Subcutaneous abdominal adipose tissue (tissue), 5 donors: ENCODE data around the gene HEPN1.

ENCODE experiments used
- H3K27ac ChIP-seq: one replicate; pipeline ENCODE4 v1.7.0; 2013; ENCODE audit warnings: low read depth, mild to moderate bottlenecking, inconsistent platforms, low read length, moderate library complexity
- H3K27me3 ChIP-seq, 5 donors: one replicate each; pipeline ENCODE4 v1.7.0; 2013; ENCODE audit warnings: low read length in 5 of 5, inconsistent platforms in 1 of 5; ENCODE audit not compliant: control insufficient read depth in 5 of 5, insufficient read depth in 4 of 5
- H3K36me3 ChIP-seq, 5 donors: one replicate each; pipeline ENCODE4 v1.7.0; 2013; ENCODE audit warnings: low read length in 5 of 5; ENCODE audit not compliant: control insufficient read depth in 5 of 5, insufficient read depth in 5 of 5
- H3K4me1 ChIP-seq, 5 donors: one replicate each; pipeline ENCODE4 v1.7.0; 2013; ENCODE audit warnings: low read length in 5 of 5, mild to moderate bottlenecking in 3 of 5, moderate library complexity in 1 of 5; ENCODE audit not compliant: control insufficient read depth in 5 of 5, insufficient read depth in 5 of 5
- H3K4me3 ChIP-seq, 5 donors: one replicate each; pipeline ENCODE4 v1.7.0; 2013; ENCODE audit warnings: low read length in 5 of 5, low read depth in 1 of 5
- H3K9ac ChIP-seq, 5 donors: one replicate each; pipeline ENCODE4 v1.7.0; 2013; ENCODE audit warnings: low read length in 5 of 5, mild to moderate bottlenecking in 4 of 5, moderate library complexity in 3 of 5
- H3K9me3 ChIP-seq, 5 donors: one replicate each; pipeline ENCODE4 v1.7.0; 2013; ENCODE audit warnings: low read length in 5 of 5; ENCODE audit not compliant: control insufficient read depth in 5 of 5
- donor health status: healthy.
- donor health status: healthy.
- donor health status: healthy.
- donor health status: healthy.
- donor health status: healthy.

Gene HEPN1

GRCh38 chr11:124897674-124898262 lies 21.3 kb upstream of the HEPN1 start, which contains the start of gene ROBO4:
TSS of gene ROBO4 (minus strand) at chr11:124897865. CDS start at chr11:124897795, 70 bp downstream.
- peaks cover 0 to 23% (median 15%) of the 10 kb centered on the region in 5 donors for H3K36me3 ChIP-seq
- H3K27ac ChIP-seq: peak within 1 kb of the TSS; percentile 91
- H3K9ac ChIP-seq: peak within 1 kb of the TSS; percentile 38 to 95 (median 67)
- peaks cover 33 to 90% (median 68%) of the 10 kb centered on the region in 5 donors for H3K4me1 ChIP-seq
- peak within 1 kb of the TSS; percentile 22 to 85 (median 76) for H3K4me3 ChIP-seq
- no peaks in the 10 kb centered on the region for H3K27me3 ChIP-seq
- H3K9me3 ChIP-seq: no peaks in the 10 kb centered on the region

GRCh38 chr11:124898263-124898680 lies 20.8 kb upstream of the HEPN1 start:
- peaks cover 0 to 20% (median 12%) of the 10 kb centered on the region in 5 donors for H3K36me3 ChIP-seq
- H3K9me3 ChIP-seq: no peaks in the 10 kb centered on the region
- no peaks in the 10 kb centered on the region for H3K27me3 ChIP-seq
- peak overlapping the region; percentile 91 for H3K27ac ChIP-seq
- peak overlapping the region; percentile 38 to 95 (median 60) for H3K9ac ChIP-seq
- H3K4me3 ChIP-seq: peak overlapping the region in 3 of 5 donors; percentile 74 to 85 (median 79)
- H3K4me1 ChIP-seq: peaks cover 28 to 85% (median 63%) of the 10 kb centered on the region in 5 donors

DNA sequence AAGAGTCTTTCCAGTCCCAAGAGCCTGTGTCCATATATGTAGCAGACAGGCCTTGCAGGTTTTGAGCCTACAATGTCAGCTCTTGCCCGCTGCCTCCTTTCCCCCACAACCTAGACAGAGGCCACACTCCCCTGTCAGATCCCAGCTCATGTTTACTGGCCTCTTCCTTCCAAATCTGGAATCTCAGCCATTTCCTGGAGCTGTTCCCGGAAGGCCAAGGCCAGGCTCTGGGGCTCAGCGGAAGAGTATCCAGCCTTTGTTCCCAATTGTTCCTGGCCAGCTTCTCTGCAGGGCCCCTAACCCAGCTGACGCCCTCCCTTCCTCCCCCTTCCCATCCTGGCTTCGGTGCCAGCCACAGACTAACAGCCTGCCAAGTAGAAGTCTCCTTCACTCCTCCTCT lies 20.3 kb upstream of the HEPN1 start:
- Histone ChIP-seq H3K27ac (peak overlapping the region; percentile 91), H3K36me3 (peaks cover 0 to 16% (median 8%) of the 10 kb centered on the region in 5 donors), H3K27me3 (no peaks in the 10 kb centered on the region), H3K9me3 (no peaks in the 10 kb centered on the region), H3K4me3 (peak overlapping the region in 2 of 5 donors; percentile 2 to 85), H3K4me1 (peaks cover 24 to 81% (median 59%) of the 10 kb centered on the region in 5 donors), H3K9ac (peak overlapping the region in 3 of 5 donors; percentile 5 to 95 (median 54))

GRCh38 chr11:124899383-124900145 lies 19.5 kb upstream of the HEPN1 start:
- Histone ChIP-seq H3K4me1 (peaks cover 22 to 72% (median 50%) of the 10 kb centered on the region in 5 donors), H3K27ac (peak overlapping the region; percentile 91), H3K36me3 (peaks cover 0 to 9% (median 3%) of the 10 kb centered on the region in 5 donors), H3K9ac (peak overlapping the region; percentile 1 to 54 (median 34)), H3K9me3 (no peaks in the 10 kb centered on the region), H3K4me3 (no peak overlapping the region), H3K27me3 (no peaks in the 10 kb centered on the region)

DNA sequence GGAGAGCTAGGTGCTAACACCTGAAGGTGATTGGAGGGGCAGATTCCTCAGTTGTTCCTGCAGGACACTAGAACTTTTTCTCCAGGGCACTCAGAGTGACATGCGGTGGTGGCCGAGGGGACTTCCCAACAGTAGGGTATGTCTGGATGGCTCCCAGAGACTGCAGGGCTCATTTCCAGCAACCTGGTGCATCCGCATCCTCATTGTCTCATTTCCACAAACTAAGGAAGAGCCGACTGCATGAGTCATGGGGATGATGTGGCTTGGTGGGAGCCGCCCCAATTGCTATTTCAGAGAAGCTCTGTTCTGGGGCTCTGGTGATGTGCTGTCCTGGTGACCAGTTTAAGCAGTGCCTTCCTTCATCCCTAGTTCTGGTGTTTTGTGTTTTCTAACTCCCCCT lies 18.6 kb upstream of the HEPN1 start:
- peak overlapping the region in 2 of 5 donors; percentile 48 to 67 for H3K9ac ChIP-seq
- H3K4me3 ChIP-seq: peak overlapping the region in 1 of 5 donors; percentile 19
- no peaks in the 10 kb centered on the region for H3K9me3 ChIP-seq
- H3K27me3 ChIP-seq: no peaks in the 10 kb centered on the region
- peak overlapping the region; percentile 91 for H3K27ac ChIP-seq
- peaks cover 0 to 8% (median 0%) of the 10 kb centered on the region in 5 donors for H3K36me3 ChIP-seq
- peaks cover 18 to 63% (median 41%) of the 10 kb centered on the region in 5 donors for H3K4me1 ChIP-seq

DNA sequence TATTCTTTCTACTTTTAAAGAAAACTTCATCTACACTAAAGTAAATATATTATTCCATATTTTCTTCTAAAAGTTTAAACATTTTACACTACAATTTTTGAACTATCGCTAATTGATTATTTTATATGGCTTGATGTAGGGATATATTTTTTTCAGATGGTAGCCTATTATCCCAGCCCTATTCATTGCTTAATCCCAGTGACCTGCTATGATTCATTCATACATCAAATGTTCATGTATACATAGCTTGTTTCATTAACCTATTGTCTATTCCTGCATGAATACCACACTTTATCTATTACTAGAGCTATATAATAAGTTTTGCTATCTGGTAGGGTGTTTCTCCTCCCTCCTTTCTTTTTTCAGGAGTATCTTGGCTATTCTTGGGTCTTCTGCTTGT lies 16.4 kb upstream of the HEPN1 start:
- no peak overlapping the region for H3K9ac ChIP-seq
- no peak overlapping the region for H3K4me3 ChIP-seq
- H3K27me3 ChIP-seq: no peaks in the 10 kb centered on the region
- H3K4me1 ChIP-seq: peaks cover 14 to 42% (median 21%) of the 10 kb centered on the region in 5 donors
- no peaks in the 10 kb centered on the region for H3K36me3 ChIP-seq
- no peak overlapping the region for H3K27ac ChIP-seq
- no peaks in the 10 kb centered on the region for H3K9me3 ChIP-seq

DNA sequence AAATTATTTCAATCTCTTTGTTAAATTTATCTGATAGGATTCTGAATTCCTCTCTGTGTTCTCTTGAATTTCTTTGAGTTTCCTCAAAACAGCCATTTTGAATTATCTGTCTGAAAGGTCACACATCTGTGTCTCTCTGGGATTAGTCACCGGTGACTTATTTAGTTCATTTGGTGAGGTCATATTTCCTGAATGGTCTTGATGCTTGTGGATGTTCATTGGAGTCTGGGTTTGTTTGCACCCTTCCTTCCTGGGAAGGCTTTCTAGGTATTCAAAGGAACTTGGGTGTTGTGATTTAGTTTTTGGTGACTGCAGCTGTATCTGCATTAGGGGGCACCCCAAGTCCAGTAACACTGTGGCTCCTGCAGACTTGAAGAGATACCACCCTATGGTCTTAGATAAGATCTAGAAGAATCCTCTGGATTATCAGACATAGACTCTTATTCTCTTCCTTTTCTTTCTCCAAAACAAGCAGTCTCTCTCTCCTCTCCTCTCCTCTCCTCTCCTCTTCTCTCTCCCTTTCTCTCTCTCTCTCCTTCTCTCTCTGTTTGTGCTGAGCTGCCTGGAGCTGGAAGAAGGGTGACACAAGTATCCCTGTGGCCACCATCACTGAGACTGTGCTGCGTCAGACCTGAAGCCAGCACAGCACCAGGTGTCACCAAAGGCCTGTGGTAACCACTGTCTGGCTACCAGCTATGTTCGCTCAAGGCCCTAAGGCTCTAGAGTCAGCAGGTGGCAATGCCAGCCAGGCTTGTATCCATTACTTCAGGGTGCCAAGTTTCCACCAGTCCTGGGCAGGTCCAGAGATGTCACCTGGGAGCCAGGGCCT lies 3.3 kb upstream of the HEPN1 start:
- Histone ChIP-seq H3K27me3 (no peaks in the 10 kb centered on the region), H3K27ac (no peak overlapping the region), H3K4me3 (no peak overlapping the region), H3K4me1 (peaks cover 0 to 10% (median 5%) of the 10 kb centered on the region in 5 donors), H3K9ac (no peak overlapping the region), H3K9me3 (peaks cover 0 to 4% (median 0%) of the 10 kb centered on the region in 5 donors), H3K36me3 (no peaks in the 10 kb centered on the region)

DNA sequence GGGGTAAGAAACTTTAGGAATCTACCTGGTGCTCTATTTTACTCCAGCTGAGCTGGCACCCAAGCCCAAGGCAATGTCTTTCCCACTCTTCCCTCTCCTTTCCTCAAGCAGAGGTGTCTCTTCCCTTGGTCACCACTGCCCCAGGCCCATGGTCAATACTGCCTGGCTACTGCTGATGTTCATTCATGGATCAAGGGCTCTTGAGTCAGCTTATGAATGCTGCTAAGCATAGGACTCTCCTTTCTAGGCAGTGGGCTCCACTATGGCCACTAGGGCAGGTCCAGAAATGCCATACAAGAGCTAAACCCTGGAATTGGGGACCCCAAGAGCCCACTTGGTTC lies 2.7 kb upstream of the HEPN1 start:
- Histone ChIP-seq H3K9me3 (peaks cover 0 to 4% (median 0%) of the 10 kb centered on the region in 5 donors), H3K4me1 (peaks cover 0 to 16% (median 9%) of the 10 kb centered on the region in 5 donors), H3K4me3 (no peak overlapping the region), H3K27ac (no peak overlapping the region), H3K27me3 (no peaks in the 10 kb centered on the region), H3K9ac (no peak overlapping the region), H3K36me3 (no peaks in the 10 kb centered on the region)

DNA sequence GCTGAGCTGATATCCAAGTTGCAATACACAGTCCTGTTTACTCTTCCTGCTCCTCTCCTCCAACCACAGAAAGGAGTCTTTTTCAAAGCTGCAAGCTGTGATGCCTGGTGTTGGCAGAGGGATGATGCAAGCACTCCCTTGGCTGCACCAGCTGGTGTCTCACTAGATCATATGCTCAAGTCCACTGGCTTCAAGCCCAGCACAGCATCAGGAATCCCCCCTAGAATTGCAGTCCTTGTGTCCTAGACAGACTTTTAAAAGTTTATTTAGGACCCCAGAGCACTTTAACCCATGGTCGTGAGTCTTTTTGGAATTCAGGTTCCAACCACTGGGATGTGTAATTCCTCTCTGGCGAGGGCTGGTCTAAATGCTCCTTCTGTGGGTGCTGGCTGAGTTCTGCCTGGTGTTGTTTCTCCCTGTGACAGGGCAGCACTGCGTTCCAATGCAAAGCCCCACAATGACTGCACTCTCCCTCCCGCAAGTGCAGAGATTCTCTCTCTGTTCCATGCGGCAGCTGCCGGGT lies 1.9 kb upstream of the HEPN1 start:
- H3K27ac ChIP-seq: no peak overlapping the region
- H3K9me3 ChIP-seq: peaks cover 0 to 2% (median 0%) of the 10 kb centered on the region in 5 donors
- H3K4me1 ChIP-seq: peaks cover 0 to 18% (median 11%) of the 10 kb centered on the region in 5 donors
- no peak overlapping the region for H3K9ac ChIP-seq
- H3K4me3 ChIP-seq: no peak overlapping the region
- H3K36me3 ChIP-seq: peaks cover 0 to 5% (median 0%) of the 10 kb centered on the region in 5 donors
- H3K27me3 ChIP-seq: no peaks in the 10 kb centered on the region
